ENCODE measurements around the gene NXPH2. TPM values are rescaled to one million over a fixed set of nuclear protein-coding genes. Genes with fewer than 3 reads are reported as not detected.
A peak's percentile ranks its signal among the peaks of the same experiment; 100 is the strongest.

NXPH2 gene
- total and polyA plus RNA-seq, 5 donors = not detected

DNA sequence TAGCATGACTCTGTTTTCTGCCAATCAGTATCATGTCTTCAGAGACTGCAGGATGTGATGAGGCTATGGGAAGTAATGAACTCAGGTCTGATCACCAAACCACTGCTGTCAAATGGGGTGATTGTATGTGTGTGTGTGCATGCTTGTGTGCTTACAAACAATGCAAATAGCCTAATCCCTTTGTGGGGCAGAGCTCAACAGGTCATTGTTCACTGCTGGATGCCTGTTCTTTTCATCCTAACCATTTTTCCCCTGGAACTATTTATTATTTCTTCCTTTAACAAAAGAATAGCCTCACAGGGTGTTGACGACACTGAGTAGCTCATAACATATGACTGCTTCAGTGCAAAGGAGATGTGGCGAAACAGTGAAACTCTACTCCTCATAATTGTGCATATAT is 55.9 kb downstream of the NXPH2 start:
- 91% methylated on average over 2 of the region's 2 CpGs for WGBS
- no peak for ATAC-seq
- DNase-seq = no peak
- H3K9me3 ChIP-seq (ENCODE audit: control insufficient read depth, low read length) = no peaks in the 10 kb centered on the region
- H3K4me3 ChIP-seq (ENCODE audit: low read length) = no peak overlapping the region
- intact Hi-C loops (cut with DNase I) = no loop called here
- no peak overlapping the region for H3K27ac ChIP-seq (ENCODE audit: low read length)
- no peaks in the 10 kb centered on the region for H3K4me1 ChIP-seq (ENCODE audit: control insufficient read depth, insufficient read depth, low read length)
- no peaks in the 10 kb centered on the region for H3K27me3 ChIP-seq (ENCODE audit: control insufficient read depth, insufficient read depth)

DNA sequence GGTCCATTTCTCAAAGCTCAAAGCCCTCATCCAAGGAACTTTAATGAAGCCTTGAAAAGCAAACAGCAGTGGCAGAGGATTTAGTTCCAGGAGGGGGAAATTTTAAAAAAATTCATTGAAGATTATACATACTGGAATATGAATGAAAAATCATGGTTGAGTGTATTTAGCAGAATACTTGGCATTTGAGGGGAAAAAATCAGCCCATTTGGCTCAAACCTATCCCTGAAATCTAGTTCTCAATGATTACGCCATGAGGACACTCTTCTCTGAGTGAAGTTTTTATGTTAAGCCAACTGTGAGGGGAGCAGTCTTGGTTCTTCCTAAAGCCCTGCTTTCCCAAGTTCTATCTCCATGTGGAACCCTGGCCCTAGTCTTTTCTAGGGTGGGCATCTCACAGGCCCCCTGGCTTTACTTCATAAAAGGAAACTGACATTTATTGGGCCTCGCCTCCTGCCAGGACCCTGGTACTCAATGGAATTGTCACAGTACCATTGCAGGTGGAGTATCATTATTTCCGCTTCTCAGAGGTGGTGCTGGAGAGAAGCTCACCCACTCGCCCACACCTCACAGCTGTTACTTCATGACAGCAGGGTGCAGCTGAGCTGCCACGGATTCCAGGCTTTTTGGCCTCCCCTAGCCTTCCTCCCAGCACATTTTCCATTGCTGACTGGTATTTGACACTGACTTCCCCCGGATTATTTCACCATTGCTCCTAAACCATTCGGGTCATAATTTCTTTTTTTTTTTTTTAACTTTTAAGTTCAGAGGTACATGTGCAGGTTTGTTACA is 56.8 kb downstream of the NXPH2 start:
- H3K27ac ChIP-seq (ENCODE audit: low read length) = no peak overlapping the region
- H3K4me3 ChIP-seq (ENCODE audit: low read length) = no peak overlapping the region
- H3K4me1 ChIP-seq (ENCODE audit: control insufficient read depth, insufficient read depth, low read length) = no peaks in the 10 kb centered on the region
- H3K9me3 ChIP-seq (ENCODE audit: control insufficient read depth, low read length) = no peaks in the 10 kb centered on the region
- intact Hi-C loops (cut with DNase I) = no loop called here
- ATAC-seq = peak in 1 of 2 donors; percentile 31
- no peak for DNase-seq
- H3K27me3 ChIP-seq (ENCODE audit: control insufficient read depth, insufficient read depth) = no peaks in the 10 kb centered on the region
- WGBS = 69% methylated on average over 7 of the region's 7 CpGs

DNA sequence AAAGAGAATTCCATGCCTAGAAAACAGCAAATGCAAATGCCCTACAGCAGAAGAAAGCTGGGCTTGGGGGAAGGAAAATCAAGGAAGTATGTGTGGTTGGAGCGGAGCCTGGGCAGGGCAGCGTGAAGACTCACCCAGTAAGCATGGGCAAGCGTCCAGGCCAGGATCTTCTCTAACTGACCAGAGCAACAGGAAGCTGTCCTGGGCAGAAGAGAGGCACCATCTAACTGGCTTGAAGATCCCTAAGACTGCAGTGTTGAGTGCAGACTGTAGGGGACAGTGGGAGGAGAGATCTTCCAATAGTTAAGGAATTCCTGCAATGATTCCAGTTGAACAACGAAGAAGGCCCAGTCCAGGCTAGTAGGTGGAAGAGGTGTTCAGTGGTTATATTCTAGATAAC is 57.9 kb downstream of the NXPH2 start:
- H3K27ac ChIP-seq (ENCODE audit: low read length) = no peak overlapping the region
- WGBS = 79% methylated on average over 4 of the region's 4 CpGs
- H3K4me3 ChIP-seq (ENCODE audit: low read length) = no peak overlapping the region
- H3K9me3 ChIP-seq (ENCODE audit: control insufficient read depth, low read length) = no peaks in the 10 kb centered on the region
- intact Hi-C loops (cut with DNase I) = no loop called here
- no peaks in the 10 kb centered on the region for H3K27me3 ChIP-seq (ENCODE audit: control insufficient read depth, insufficient read depth)
- ATAC-seq = no peak
- no peaks in the 10 kb centered on the region for H3K4me1 ChIP-seq (ENCODE audit: control insufficient read depth, insufficient read depth, low read length)
- peak; percentile 15 to 74 (median 60) for DNase-seq

GRCh38 chr2:138720035-138720838 is 60.0 kb downstream of the NXPH2 start:
- WGBS = 90% methylated on average over 11 of the region's 11 CpGs
- Histone ChIP-seq H3K4me3 (ENCODE audit: low read length) (no peak overlapping the region), H3K27ac (ENCODE audit: low read length) (no peak overlapping the region), H3K9me3 (ENCODE audit: control insufficient read depth, low read length) (no peaks in the 10 kb centered on the region), H3K27me3 (ENCODE audit: control insufficient read depth, insufficient read depth) (no peaks in the 10 kb centered on the region), H3K4me1 (ENCODE audit: control insufficient read depth, insufficient read depth, low read length) (no peaks in the 10 kb centered on the region)
- no peak for DNase-seq
- intact Hi-C loops (cut with DNase I) = no loop called here
- ATAC-seq = no peak

GRCh38 chr2:138718405-138718804 is 61.8 kb downstream of the NXPH2 start:
- DNase-seq (no peak), ATAC-seq (no peak)
- intact Hi-C loops (cut with DNase I) = no loop called here
- H3K4me3 ChIP-seq (ENCODE audit: low read length) = no peak overlapping the region
- no peaks in the 10 kb centered on the region for H3K4me1 ChIP-seq (ENCODE audit: control insufficient read depth, insufficient read depth, low read length)
- H3K27me3 ChIP-seq (ENCODE audit: control insufficient read depth, insufficient read depth) = no peaks in the 10 kb centered on the region
- H3K27ac ChIP-seq (ENCODE audit: low read length) = no peak overlapping the region
- H3K9me3 ChIP-seq (ENCODE audit: control insufficient read depth, low read length) = no peaks in the 10 kb centered on the region

DNA sequence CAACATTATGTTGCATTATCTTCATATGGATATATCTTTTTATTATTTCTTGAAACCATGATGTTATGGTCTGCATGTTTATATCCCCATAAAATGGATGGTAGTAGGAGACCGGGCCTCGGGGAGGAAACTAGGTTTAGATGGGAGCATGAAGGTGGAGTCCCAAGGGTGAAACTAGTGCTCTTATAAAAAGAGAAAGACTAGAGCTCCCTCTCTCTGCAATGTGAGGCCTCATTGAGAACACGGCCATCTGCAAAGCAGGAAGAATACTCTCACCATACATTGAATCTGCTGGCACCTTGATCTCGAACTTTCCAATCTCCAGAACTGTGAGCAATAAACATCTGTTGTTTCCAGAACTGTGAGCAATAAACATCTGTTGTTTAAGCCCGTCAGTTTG is 64.0 kb downstream of the NXPH2 start:
- no peak overlapping the region for H3K4me3 ChIP-seq (ENCODE audit: low read length)
- H3K4me1 ChIP-seq (ENCODE audit: control insufficient read depth, insufficient read depth, low read length) = no peaks in the 10 kb centered on the region
- 87% methylated on average over 5 of the region's 5 CpGs for WGBS
- intact Hi-C loops (cut with DNase I) = no loop called here
- H3K27ac ChIP-seq (ENCODE audit: low read length) = no peak overlapping the region
- no peak for DNase-seq
- ATAC-seq = no peak
- no peaks in the 10 kb centered on the region for H3K27me3 ChIP-seq (ENCODE audit: control insufficient read depth, insufficient read depth)
- no peaks in the 10 kb centered on the region for H3K9me3 ChIP-seq (ENCODE audit: control insufficient read depth, low read length)

GRCh38 chr2:138713504-138713903 is 66.7 kb downstream of the NXPH2 start:
- no peak overlapping the region for H3K27ac ChIP-seq (ENCODE audit: low read length)
- intact Hi-C loops (cut with DNase I) = no loop called here
- no peak for DNase-seq
- no peaks in the 10 kb centered on the region for H3K9me3 ChIP-seq (ENCODE audit: control insufficient read depth, low read length)
- H3K4me1 ChIP-seq (ENCODE audit: control insufficient read depth, insufficient read depth, low read length) = no peaks in the 10 kb centered on the region
- 39% methylated on average over 5 of the region's 5 CpGs for WGBS
- ATAC-seq = no peak
- H3K4me3 ChIP-seq (ENCODE audit: low read length) = no peak overlapping the region
- no peaks in the 10 kb centered on the region for H3K27me3 ChIP-seq (ENCODE audit: control insufficient read depth, insufficient read depth)

- Histone ChIP-seq H3K4me1 (ENCODE audit: control insufficient read depth, insufficient read depth, low read length) (no peaks in the 10 kb centered on the region), H3K4me3 (ENCODE audit: low read length) (no peak overlapping the region), H3K9me3 (ENCODE audit: control insufficient read depth, low read length) (no peaks in the 10 kb centered on the region), H3K27ac (ENCODE audit: low read length) (no peak overlapping the region), H3K27me3 (ENCODE audit: control insufficient read depth, insufficient read depth) (no peaks in the 10 kb centered on the region)
- WGBS = 56% methylated on average over 5 of the region's 5 CpGs
- DNase-seq (no peak), ATAC-seq (no peak)
- intact Hi-C loops (cut with DNase I) = no loop called here
These were observed 67.1 kb downstream of the NXPH2 start for GRCh38 chr2:138713069-138713496.

DNA sequence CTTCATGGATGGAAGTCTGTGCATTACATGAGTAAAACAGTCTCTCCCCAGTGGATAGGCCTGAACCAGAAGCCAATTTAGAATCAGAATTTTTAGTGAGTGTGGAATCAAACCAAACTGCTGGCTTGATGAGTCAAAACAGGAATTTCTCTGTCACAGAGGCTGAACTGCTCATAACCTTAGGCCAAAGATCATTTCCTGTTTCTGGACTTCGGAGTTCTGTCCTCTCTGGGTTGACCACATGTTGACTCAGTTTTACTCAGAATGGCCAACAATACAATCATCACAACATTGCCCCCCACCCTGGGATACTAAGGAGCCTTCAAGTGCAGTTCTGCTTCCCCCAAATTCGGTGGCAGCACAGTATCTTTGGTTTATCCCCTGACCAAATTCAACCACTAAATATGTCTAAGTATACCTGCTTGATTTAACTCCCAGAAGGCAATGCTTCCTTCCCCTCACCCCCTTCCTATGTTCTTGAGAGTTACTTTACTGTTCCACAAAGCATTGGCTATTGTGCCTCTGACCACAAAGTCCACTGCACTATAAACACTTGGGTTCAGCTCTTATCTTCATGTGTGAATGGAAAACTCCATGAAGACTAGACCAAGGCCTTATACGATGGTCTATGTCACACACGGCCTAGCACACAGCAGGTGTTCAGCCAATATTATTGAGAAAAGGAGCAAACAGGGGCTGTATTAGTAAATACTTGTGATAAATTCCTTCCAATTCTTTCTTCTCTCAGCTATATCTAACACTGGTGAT is 67.8 kb downstream of the NXPH2 start:
- no peak for ATAC-seq
- H3K27ac ChIP-seq (ENCODE audit: low read length) = no peak overlapping the region
- H3K4me1 ChIP-seq (ENCODE audit: control insufficient read depth, insufficient read depth, low read length) = no peaks in the 10 kb centered on the region
- no peak overlapping the region for H3K4me3 ChIP-seq (ENCODE audit: low read length)
- no peaks in the 10 kb centered on the region for H3K9me3 ChIP-seq (ENCODE audit: control insufficient read depth, low read length)
- WGBS = 78% methylated on average over 4 of the region's 4 CpGs
- intact Hi-C loops (cut with DNase I) = no loop called here
- no peaks in the 10 kb centered on the region for H3K27me3 ChIP-seq (ENCODE audit: control insufficient read depth, insufficient read depth)
- no peak for DNase-seq

DNA sequence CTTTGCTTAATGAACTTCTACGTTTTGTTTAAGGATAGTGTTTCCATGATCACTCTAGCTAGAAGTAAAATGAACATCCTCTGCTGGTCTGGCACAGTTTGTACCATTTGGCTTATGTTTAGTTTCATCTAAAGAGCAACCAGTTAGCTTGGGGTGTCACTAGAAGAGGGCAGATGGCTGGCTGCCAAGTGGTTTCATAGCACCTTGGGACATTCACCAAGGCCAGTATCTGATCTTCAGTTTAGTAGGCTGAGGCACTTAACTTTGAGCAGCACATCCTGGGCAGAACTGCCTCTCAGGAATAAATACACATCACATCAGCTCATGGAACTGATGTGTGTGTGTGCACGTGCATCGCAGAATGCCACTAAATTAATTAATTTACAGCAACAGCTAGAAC is 68.4 kb downstream of the NXPH2 start:
- H3K27ac ChIP-seq (ENCODE audit: low read length) = no peak overlapping the region
- DNase-seq (peak; percentile 20 to 58 (median 36)), ATAC-seq (peak in 1 of 2 donors; percentile 37)

More for the DNA sequence above, 68.4 kb downstream of the NXPH2 start:
- Histone ChIP-seq H3K4me1 (ENCODE audit: control insufficient read depth, insufficient read depth, low read length) (no peaks in the 10 kb centered on the region), H3K27me3 (ENCODE audit: control insufficient read depth, insufficient read depth) (no peaks in the 10 kb centered on the region), H3K9me3 (ENCODE audit: control insufficient read depth, low read length) (no peaks in the 10 kb centered on the region), H3K4me3 (ENCODE audit: low read length) (no peak overlapping the region)
- 85% methylated on average over 3 of the region's 3 CpGs for WGBS
- intact Hi-C loops (cut with DNase I) = no loop called here

Data from right cardiac atrium (tissue), 5 donors.